Right atrium auricular region (tissue), 2 donors: Measurements from ENCODE around the gene SH3PXD2B. TPM values are rescaled to one million over a fixed set of nuclear protein-coding genes. Genes with fewer than 3 reads are reported as not detected.
A peak's percentile ranks its signal among the peaks of the same experiment; 100 is the strongest.

Experiments
- DNase-seq: peaks from one replicate; pipeline ENCODE4 v3.0.0-alpha.2; 2019; ENCODE audit warnings: low spot score
- H3K27ac ChIP-seq, 2 donors: fragments of 200-600 bp; sonication (generic); 1 replicate in 1 of 2; 2 replicates in 1 of 2; pipeline ENCODE4 v1.5.1; 2016 to 2019
- H3K27me3 ChIP-seq, 2 donors: fragments of 200-600 bp; sonication (generic); one replicate each; pipeline versions ENCODE4 v1.5.1 to v1.6.0; 2017 to 2019
- H3K36me3 ChIP-seq: fragments of 200-600 bp; sonication (generic); one replicate; pipeline ENCODE4 v1.5.1; 2016
- H3K4me1 ChIP-seq, 2 donors: fragments of 200-600 bp; sonication (generic); one replicate each; pipeline versions ENCODE4 v1.5.1 to v1.6.0; 2017 to 2019
- H3K4me3 ChIP-seq, 2 donors: fragments of 200-600 bp; sonication (generic); 1 replicate in 1 of 2; 2 replicates in 1 of 2; pipeline ENCODE4 v1.5.1; 2017 to 2019; ENCODE audit warnings: mild to moderate bottlenecking in 1 of 2, moderate library complexity in 1 of 2
- H3K9me3 ChIP-seq, 2 donors: fragments of 200-600 bp; sonication (generic); one replicate each; pipeline ENCODE4 v1.5.1; 2019
- CTCF ChIP-seq, 2 donors: fragments of 200-600 bp; sonication (generic); IDR thresholded peaks; one replicate each; pipeline ENCODE4 v1.5.1; 2019; ENCODE audit warnings: antibody characterized with exemption in 2 of 2
- total RNA-seq, 2 donors: library from RNA; depleted of rRNA; stranded (reverse); fragments of >200 nt; gene quantifications; one replicate each; pipeline ENCODE4 v1.1.0, GENCODE V29; 2016

Gene SH3PXD2B
- total RNA-seq, 2 donors from 2014 or later = 7.2 to 13.9 TPM

GRCh38 chr5:172425402-172425801, 28.9 kb downstream of the SH3PXD2B start:
- H3K9me3 ChIP-seq = no peaks in the 10 kb centered on the region
- TF ChIP-seq CTCF (IDR thresholded peaks at IDR 0.05) = no peak
- no peak overlapping the region for H3K4me3 ChIP-seq
- DNase-seq = no peak
- H3K27me3 ChIP-seq = no peaks in the 10 kb centered on the region
- H3K27ac ChIP-seq = peak overlapping the region; percentile 31 to 64
- peaks cover 0 to 40% of the 10 kb centered on the region in 2 donors for H3K4me1 ChIP-seq
- H3K36me3 ChIP-seq = peaks cover 14% of the 10 kb centered on the region

GRCh38 chr5:172424808-172425207, 29.5 kb downstream of the SH3PXD2B start:
- TF ChIP-seq CTCF (IDR thresholded peaks at IDR 0.05) = no peak
- H3K4me1 ChIP-seq = peaks cover 0 to 40% of the 10 kb centered on the region in 2 donors
- peak overlapping the region in 1 of 2 donors; percentile 64 for H3K27ac ChIP-seq
- no peak for DNase-seq
- no peaks in the 10 kb centered on the region for H3K27me3 ChIP-seq
- H3K36me3 ChIP-seq = peaks cover 14% of the 10 kb centered on the region
- H3K4me3 ChIP-seq = no peak overlapping the region
- H3K9me3 ChIP-seq = no peaks in the 10 kb centered on the region

GRCh38 chr5:172424111-172424490, 30.2 kb downstream of the SH3PXD2B start:
- TF ChIP-seq CTCF (IDR thresholded peaks at IDR 0.05) = no peak
- peaks cover 0 to 40% of the 10 kb centered on the region in 2 donors for H3K4me1 ChIP-seq
- no peaks in the 10 kb centered on the region for H3K9me3 ChIP-seq
- H3K36me3 ChIP-seq = peaks cover 14% of the 10 kb centered on the region
- DNase-seq = no peak
- H3K27me3 ChIP-seq = no peaks in the 10 kb centered on the region
- H3K27ac ChIP-seq = peak overlapping the region in 1 of 2 donors; percentile 64
- no peak overlapping the region for H3K4me3 ChIP-seq

- H3K4me1 ChIP-seq = peaks cover 0 to 40% of the 10 kb centered on the region in 2 donors
- no peak for DNase-seq
Observed at GRCh38 chr5:172423379-172424110, 30.8 kb downstream of the SH3PXD2B start.

GRCh38 chr5:172422255-172422654, 32.1 kb downstream of the SH3PXD2B start:
- H3K27ac ChIP-seq = peak overlapping the region in 1 of 2 donors; percentile 64
- TF ChIP-seq CTCF (IDR thresholded peaks at IDR 0.05) = no peak
- H3K4me1 ChIP-seq = peaks cover 0 to 53% of the 10 kb centered on the region in 2 donors
- H3K9me3 ChIP-seq = no peaks in the 10 kb centered on the region
- DNase-seq = no peak
- peaks cover 14% of the 10 kb centered on the region for H3K36me3 ChIP-seq
- H3K27me3 ChIP-seq = no peaks in the 10 kb centered on the region
- H3K4me3 ChIP-seq = no peak overlapping the region

More at GRCh38 chr5:172423379-172424110, 30.8 kb downstream of the SH3PXD2B start:
- TF ChIP-seq CTCF (IDR thresholded peaks at IDR 0.05) = no peak
- Histone ChIP-seq H3K9me3 (no peaks in the 10 kb centered on the region), H3K4me3 (no peak overlapping the region), H3K27me3 (no peaks in the 10 kb centered on the region), H3K27ac (peak overlapping the region in 1 of 2 donors; percentile 64), H3K36me3 (peaks cover 14% of the 10 kb centered on the region)
